Neural cell (in vitro differentiated cells): ENCODE results near the gene DMWD.

Experiments
- CTCF ChIP-seq: fragments of 450-650 bp; IDR thresholded peaks from 2 replicates; pipeline ENCODE4 v1.5.1; 2014; ENCODE audit warnings: antibody characterized with exemption, mild to moderate bottlenecking, moderate library complexity; ENCODE audit not compliant: poor library complexity, severe bottlenecking
- EP300 ChIP-seq: fragments of 450-650 bp; conservative IDR thresholded peaks from 2 replicates; pipeline ENCODE4 v1.6.1; 2014; ENCODE audit warnings: antibody characterized with exemption, mild to moderate bottlenecking, moderate library complexity; ENCODE audit not compliant: poor library complexity, severe bottlenecking
- EZH2 ChIP-seq: fragments of 200-600, 300-800 bp; shearing (Covaris generic), sonication (generic); IDR thresholded peaks from 2 replicates; pipeline ENCODE4 v1.6.1; 2014; ENCODE audit warnings: antibody characterized with exemption, low read length, borderline replicate concordance, mild to moderate bottlenecking; ENCODE audit not compliant: insufficient read depth, poor library complexity, severe bottlenecking
- MXI1 ChIP-seq: fragments of 450-650 bp; conservative IDR thresholded peaks from 2 replicates; pipeline ENCODE4 v1.6.1; 2014; ENCODE audit warnings: antibody characterized with exemption, mild to moderate bottlenecking; ENCODE audit not compliant: poor library complexity, severe bottlenecking
- POLR2AphosphoS5 ChIP-seq: IDR thresholded peaks from 2 replicates; pipeline ENCODE4 v1.6.1; 2012
- RAD21 ChIP-seq: fragments of 450-650 bp; conservative IDR thresholded peaks from 2 replicates; pipeline ENCODE4 v1.6.1; 2014; ENCODE audit warnings: antibody characterized with exemption, mild to moderate bottlenecking, moderate library complexity
- SMC3 ChIP-seq: fragments of 450-650 bp; conservative IDR thresholded peaks from 2 replicates; pipeline ENCODE4 v1.6.1; 2014; ENCODE audit warnings: antibody characterized with exemption, mild to moderate bottlenecking, moderate library complexity; ENCODE audit not compliant: poor library complexity
- TF ChIP-seq, protein P1 (sequence below): IDR thresholded peaks from 2 replicates; pipeline ENCODE4 v1.6.1; 2012; ENCODE audit warnings: borderline replicate concordance

DNA sequence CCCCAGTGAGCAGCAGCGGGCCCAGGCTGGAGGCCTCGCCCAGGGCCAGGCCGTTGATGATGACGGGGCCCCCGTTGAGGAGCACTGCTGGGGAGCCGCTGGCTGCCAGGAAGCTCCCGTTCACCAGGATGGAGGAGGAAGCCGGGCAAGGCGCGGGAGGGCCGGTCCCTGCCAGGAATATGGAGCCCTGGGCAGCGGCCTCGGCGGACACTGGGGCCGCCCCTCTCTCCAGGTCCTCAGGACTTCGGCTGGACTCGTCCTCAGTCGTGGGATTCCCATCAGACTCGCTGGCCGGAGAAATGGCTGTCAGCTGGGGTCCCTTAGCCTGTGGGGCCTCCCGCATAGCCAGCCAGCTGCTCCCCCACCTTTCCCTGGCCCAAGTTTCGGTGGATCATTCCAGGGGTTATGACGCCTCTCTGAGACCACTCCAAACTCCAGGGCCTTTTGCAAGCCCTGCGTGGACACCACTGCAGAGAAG, 25.7 kb downstream of the DMWD start:
- TF ChIP-seq EZH2: no peak
- no peak for TF ChIP-seq CTCF
- TF ChIP-seq, protein P1, sequence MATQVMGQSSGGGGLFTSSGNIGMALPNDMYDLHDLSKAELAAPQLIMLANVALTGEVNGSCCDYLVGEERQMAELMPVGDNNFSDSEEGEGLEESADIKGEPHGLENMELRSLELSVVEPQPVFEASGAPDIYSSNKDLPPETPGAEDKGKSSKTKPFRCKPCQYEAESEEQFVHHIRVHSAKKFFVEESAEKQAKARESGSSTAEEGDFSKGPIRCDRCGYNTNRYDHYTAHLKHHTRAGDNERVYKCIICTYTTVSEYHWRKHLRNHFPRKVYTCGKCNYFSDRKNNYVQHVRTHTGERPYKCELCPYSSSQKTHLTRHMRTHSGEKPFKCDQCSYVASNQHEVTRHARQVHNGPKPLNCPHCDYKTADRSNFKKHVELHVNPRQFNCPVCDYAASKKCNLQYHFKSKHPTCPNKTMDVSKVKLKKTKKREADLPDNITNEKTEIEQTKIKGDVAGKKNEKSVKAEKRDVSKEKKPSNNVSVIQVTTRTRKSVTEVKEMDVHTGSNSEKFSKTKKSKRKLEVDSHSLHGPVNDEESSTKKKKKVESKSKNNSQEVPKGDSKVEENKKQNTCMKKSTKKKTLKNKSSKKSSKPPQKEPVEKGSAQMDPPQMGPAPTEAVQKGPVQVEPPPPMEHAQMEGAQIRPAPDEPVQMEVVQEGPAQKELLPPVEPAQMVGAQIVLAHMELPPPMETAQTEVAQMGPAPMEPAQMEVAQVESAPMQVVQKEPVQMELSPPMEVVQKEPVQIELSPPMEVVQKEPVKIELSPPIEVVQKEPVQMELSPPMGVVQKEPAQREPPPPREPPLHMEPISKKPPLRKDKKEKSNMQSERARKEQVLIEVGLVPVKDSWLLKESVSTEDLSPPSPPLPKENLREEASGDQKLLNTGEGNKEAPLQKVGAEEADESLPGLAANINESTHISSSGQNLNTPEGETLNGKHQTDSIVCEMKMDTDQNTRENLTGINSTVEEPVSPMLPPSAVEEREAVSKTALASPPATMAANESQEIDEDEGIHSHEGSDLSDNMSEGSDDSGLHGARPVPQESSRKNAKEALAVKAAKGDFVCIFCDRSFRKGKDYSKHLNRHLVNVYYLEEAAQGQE: no peak
- no peak for TF ChIP-seq POLR2AphosphoS5
- no peak for TF ChIP-seq EP300
- no peak for TF ChIP-seq RAD21
- TF ChIP-seq MXI1: no peak
- TF ChIP-seq SMC3: no peak
